SK-N-DZ (cell line): ENCODE data around the gene FRMD4A.

Experiments used
- DNase-seq: peaks from one replicate; pipeline ENCODE4 v3.0.0-alpha.2; 2015; ENCODE audit warnings: low spot score

Gene FRMD4A

GRCh38 chr10:13765641-13766341 lies 564.9 kb downstream of the FRMD4A start:
- DNase-seq: no peak

- no peak for DNase-seq
These were observed 569.1 kb downstream of the FRMD4A start for GRCh38 chr10:13761490-13762091.

- DNase-seq: no peak
These were observed 571.6 kb downstream of the FRMD4A start for GRCh38 chr10:13759168-13759567.

- DNase-seq: no peak
These were observed 572.0 kb downstream of the FRMD4A start for GRCh38 chr10:13758756-13759155.

GRCh38 chr10:13758312-13758711 lies 572.4 kb downstream of the FRMD4A start:
- peak; percentile 63 for DNase-seq

GRCh38 chr10:13754277-13754676 lies 576.4 kb downstream of the FRMD4A start:
- no peak for DNase-seq

- DNase-seq: no peak
These were observed 579.4 kb downstream of the FRMD4A start for GRCh38 chr10:13751191-13751764.

GRCh38 chr10:13750299-13751190 lies 580.2 kb downstream of the FRMD4A start:
- no peak for DNase-seq

- no peak for DNase-seq
These were observed 585.5 kb downstream of the FRMD4A start for GRCh38 chr10:13745271-13745670.

- DNase-seq: no peak
These were observed 586.8 kb downstream of the FRMD4A start for GRCh38 chr10:13743963-13744362.

GRCh38 chr10:13743101-13743693 lies 587.5 kb downstream of the FRMD4A start:
- no peak for DNase-seq

- DNase-seq: no peak
These were observed 589.3 kb downstream of the FRMD4A start for GRCh38 chr10:13741438-13741837.

GRCh38 chr10:13740461-13740860 lies 590.3 kb downstream of the FRMD4A start:
- DNase-seq: no peak

GRCh38 chr10:13739183-13739582 lies 591.5 kb downstream of the FRMD4A start:
- no peak for DNase-seq

GRCh38 chr10:13736506-13736905 lies 594.2 kb downstream of the FRMD4A start:
- no peak for DNase-seq

- no peak for DNase-seq
These were observed 596.6 kb downstream of the FRMD4A start for GRCh38 chr10:13734151-13734550.

- peak; percentile 67 for DNase-seq
These were observed 597.7 kb downstream of the FRMD4A start for GRCh38 chr10:13733071-13733470.

- DNase-seq: peak; percentile 58
These were observed 598.3 kb downstream of the FRMD4A start for GRCh38 chr10:13732465-13732881.

- no peak for DNase-seq
These were observed 598.9 kb downstream of the FRMD4A start for GRCh38 chr10:13731799-13732198.

GRCh38 chr10:13730956-13731355 lies 599.8 kb downstream of the FRMD4A start:
- peak; percentile 61 for DNase-seq

- DNase-seq: no peak
These were observed 600.4 kb downstream of the FRMD4A start for GRCh38 chr10:13730306-13730652.
